KMS-11 (cell line): ENCODE results near the gene CTSZ.

Experiments
- H2AFZ ChIP-seq: fragments of 200-600 bp; sonication (generic); 2 replicates; pipeline ENCODE4 v1.6.1; 2016; ENCODE audit warnings: antibody characterized with exemption, mixed run types, low read depth
- H3K27ac ChIP-seq: fragments of 200-600 bp; sonication (generic); 2 replicates; pipeline ENCODE4 v1.6.1; 2016; ENCODE audit warnings: mild to moderate bottlenecking, mixed run types
- H3K27me3 ChIP-seq: fragments of 200-600 bp; sonication (generic); 2 replicates; pipeline ENCODE4 v1.6.1; 2017; ENCODE audit warnings: mild to moderate bottlenecking, low read depth, mixed run types, moderate library complexity; ENCODE audit not compliant: insufficient read depth
- H3K36me3 ChIP-seq: fragments of 200-600 bp; sonication (generic); 2 replicates; pipeline ENCODE4 v1.6.1; 2017; ENCODE audit warnings: mild to moderate bottlenecking, mixed run types; ENCODE audit not compliant: insufficient read depth
- H3K4me1 ChIP-seq: fragments of 200-600 bp; sonication (generic); 2 replicates; pipeline ENCODE4 v1.6.1; 2016; ENCODE audit warnings: mild to moderate bottlenecking, low read depth, mixed run types; ENCODE audit not compliant: poor library complexity, severe bottlenecking
- H3K4me2 ChIP-seq: fragments of 200-600 bp; sonication (generic); 2 replicates; pipeline ENCODE4 v1.7.0; 2016; ENCODE audit warnings: mild to moderate bottlenecking, mixed run types
- H3K4me3 ChIP-seq: fragments of 200-600 bp; sonication (generic); IDR thresholded peaks from 2 replicates; pipeline ENCODE4 v1.6.1; 2017; ENCODE audit warnings: low read depth, low read length, mixed read lengths; ENCODE audit not compliant: insufficient read depth
- H3K79me2 ChIP-seq: fragments of 200-600 bp; sonication (generic); 2 replicates; pipeline ENCODE4 v1.6.1; 2016; ENCODE audit warnings: low read depth, mixed run types; ENCODE audit not compliant: insufficient read depth
- H3K9ac ChIP-seq: fragments of 200-600 bp; sonication (generic); 2 replicates; pipeline ENCODE4 v1.6.1; 2016; ENCODE audit warnings: mild to moderate bottlenecking, mixed run types
- H4K20me1 ChIP-seq: fragments of 200-600 bp; sonication (generic); 2 replicates; pipeline ENCODE4 v1.6.1; 2016; ENCODE audit warnings: mild to moderate bottlenecking, mixed run types; ENCODE audit not compliant: insufficient read depth
- CTCF ChIP-seq: fragments of 200-600 bp; sonication (generic); conservative IDR thresholded peaks from 2 replicates; pipeline ENCODE4 v1.6.1; 2017; ENCODE audit warnings: low read depth, mild to moderate bottlenecking, antibody characterized with exemption, low read length, moderate library complexity, mixed read lengths

The CTSZ gene

GRCh38 chr20:59010995-59011873 lies 4.2 kb upstream of the CTSZ start:
- Histone ChIP-seq H3K9ac (no peak overlapping the region), H4K20me1 (no peaks in the 10 kb centered on the region), H3K27me3 (peaks cover 9% of the 10 kb centered on the region; the same call in 1 of the 2 replicates), H3K4me1 (peaks cover 4% of the 10 kb centered on the region), H2AFZ (no peak overlapping the region), H3K79me2 (no peaks in the 10 kb centered on the region), H3K36me3 (no peaks in the 10 kb centered on the region), H3K27ac (no peak overlapping the region), H3K4me3 (no peak overlapping the region), H3K4me2 (no peak overlapping the region)
- no peak for TF ChIP-seq CTCF

GRCh38 chr20:59010321-59010994 lies 3.4 kb upstream of the CTSZ start:
- H4K20me1 ChIP-seq = no peaks in the 10 kb centered on the region
- peaks cover 11% of the 10 kb centered on the region for H3K4me1 ChIP-seq
- H3K79me2 ChIP-seq = no peaks in the 10 kb centered on the region
- no peak for TF ChIP-seq CTCF
- H3K4me2 ChIP-seq = no peak overlapping the region
- no peak overlapping the region for H2AFZ ChIP-seq
- H3K4me3 ChIP-seq = no peak overlapping the region
- H3K27me3 ChIP-seq = peaks cover 13% of the 10 kb centered on the region; the same call in 1 of the 2 replicates
- H3K9ac ChIP-seq = no peak overlapping the region
- H3K27ac ChIP-seq = no peak overlapping the region
- H3K36me3 ChIP-seq = no peaks in the 10 kb centered on the region

GRCh38 chr20:59008715-59009336 lies 1.8 kb upstream of the CTSZ start:
- Histone ChIP-seq H3K9ac (no peak overlapping the region), H3K36me3 (no peaks in the 10 kb centered on the region), H4K20me1 (no peaks in the 10 kb centered on the region), H3K79me2 (no peaks in the 10 kb centered on the region), H3K4me1 (peaks cover 28% of the 10 kb centered on the region), H3K27me3 (peaks cover 13% of the 10 kb centered on the region; the same call in 1 of the 2 replicates), H3K4me3 (no peak overlapping the region), H3K4me2 (no peak overlapping the region), H3K27ac (no peak overlapping the region), H2AFZ (no peak overlapping the region)
- TF ChIP-seq CTCF = no peak

GRCh38 chr20:59007665-59008511 lies 834 bp upstream of the CTSZ start:
- Histone ChIP-seq H3K4me2 (no peak overlapping the region), H3K79me2 (no peaks in the 10 kb centered on the region), H3K4me1 (peaks cover 29% of the 10 kb centered on the region), H3K36me3 (no peaks in the 10 kb centered on the region), H3K9ac (no peak overlapping the region), H2AFZ (no peak overlapping the region), H3K27ac (no peak overlapping the region), H4K20me1 (no peaks in the 10 kb centered on the region), H3K4me3 (no peak overlapping the region), H3K27me3 (peaks cover 16% of the 10 kb centered on the region; the same call in 1 of the 2 replicates)
- no peak for TF ChIP-seq CTCF
